ENCODE data around the gene ZNF30.
"Not testable (repeated sequence)": the region's sequence is repeated elsewhere in the genome, so short reads cannot be mapped to it uniquely, and the experiment has no call there.

Gene ZNF30

GRCh38 chr19:34985249-34986022, 58.7 kb downstream of the ZNF30 start:
- no peak for DNase-seq (ENCODE audit: low read depth in 4 of 4, low spot score in 1 of 4)

DNA sequence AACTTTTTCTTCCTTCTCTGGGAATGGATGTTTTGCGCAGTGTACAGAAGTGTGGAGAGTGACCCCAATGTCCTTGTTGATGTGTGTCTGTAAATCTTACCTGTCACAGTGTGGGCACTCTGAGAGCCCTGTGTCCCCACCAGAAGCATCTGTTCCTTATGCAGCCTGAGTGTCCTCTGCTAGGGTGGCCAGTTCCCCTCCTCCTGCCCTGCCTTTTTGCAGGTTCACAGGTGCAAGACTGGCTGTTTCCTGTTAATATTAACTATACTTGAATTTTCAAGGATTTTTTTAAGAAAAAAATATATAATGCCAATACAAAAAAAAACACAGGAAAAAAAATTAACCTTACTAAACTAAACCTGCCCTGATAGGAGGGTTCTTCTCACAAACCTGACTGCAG, 61.4 kb downstream of the ZNF30 start:
- no peak for DNase-seq (ENCODE audit: low read depth in 4 of 4, low spot score in 1 of 4)

DNA sequence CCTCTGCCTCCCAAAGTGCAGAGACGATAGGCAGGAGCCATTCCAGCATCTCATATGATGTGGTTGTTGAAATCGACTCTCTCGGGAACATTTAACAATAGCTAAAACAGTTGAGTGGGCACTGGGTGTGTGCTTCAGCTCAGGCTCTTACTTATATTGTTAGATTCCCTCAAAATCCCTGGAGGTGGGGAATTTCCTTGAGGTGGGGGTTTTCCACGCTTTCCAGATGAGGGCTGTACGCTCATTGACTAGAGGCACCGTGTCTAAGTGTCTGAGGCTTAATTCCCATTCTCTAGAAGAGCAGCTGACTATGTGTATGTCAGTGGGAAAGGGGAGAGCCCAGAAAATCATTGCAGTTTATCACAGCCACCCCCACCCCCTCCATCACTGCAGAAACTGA, 62.6 kb downstream of the ZNF30 start:
- no peak for DNase-seq (ENCODE audit: low read depth in 4 of 4, low spot score in 1 of 4)

- no peak for DNase-seq (ENCODE audit: low read depth in 4 of 4, low spot score in 1 of 4)
These were observed 64.0 kb downstream of the ZNF30 start for GRCh38 chr19:34990578-34991192.

GRCh38 chr19:34991542-34992333, 65.0 kb downstream of the ZNF30 start:
- DNase-seq (ENCODE audit: low read depth in 4 of 4, low spot score in 1 of 4), result no peak

DNA sequence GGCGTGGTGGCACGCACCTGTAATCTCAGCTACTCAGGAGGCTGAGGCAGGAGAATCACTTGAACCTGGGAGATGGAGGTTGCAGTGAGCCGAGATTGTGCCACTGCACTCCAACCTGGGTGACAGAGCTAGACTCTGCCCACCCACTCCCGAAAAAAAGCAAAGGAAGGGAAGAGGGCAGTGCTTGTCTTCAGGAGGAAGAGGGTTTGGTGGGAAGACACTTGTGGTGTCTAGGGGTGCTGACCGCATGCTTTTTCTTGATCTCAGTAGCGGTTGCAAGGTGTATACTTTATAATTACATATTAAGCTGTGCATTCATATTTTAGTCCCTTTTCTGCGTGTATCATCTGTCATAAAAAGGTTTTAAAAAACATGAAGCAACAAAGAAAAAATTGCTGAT, 65.9 kb downstream of the ZNF30 start:
- not testable (repeated sequence) for DNase-seq (ENCODE audit: low read depth in 4 of 4, low spot score in 1 of 4)

DNA sequence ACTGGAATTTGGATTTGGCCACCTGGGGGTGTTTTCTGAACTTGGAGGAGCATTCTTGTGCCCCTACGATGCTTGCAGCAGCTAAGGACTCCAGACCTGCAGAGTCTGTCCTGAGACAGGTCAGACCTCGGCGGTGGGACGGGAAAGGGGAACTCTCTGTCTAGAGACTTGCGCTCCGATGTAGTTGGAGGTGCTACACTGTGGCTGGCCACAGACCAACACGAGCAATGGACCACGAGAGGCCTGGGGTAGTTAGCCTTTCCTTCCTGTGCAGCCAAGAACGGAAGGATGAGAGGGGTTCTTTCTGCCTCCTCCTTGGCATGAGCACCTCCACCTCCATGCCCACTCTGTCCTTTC, 67.6 kb downstream of the ZNF30 start:
- DNase-seq (ENCODE audit: low read depth in 4 of 4, low spot score in 1 of 4), result no peak
